Activated CD8-positive, alpha-beta T cell treated with anti-CD3 and anti-CD28 coated beads for 36 hours (primary cell): ENCODE measurements around the gene NNAT. TPM values are rescaled to one million over a fixed set of nuclear protein-coding genes. Genes with fewer than 3 reads are reported as not detected.
"Not testable (repeated sequence)": the region's sequence is repeated elsewhere in the genome, so short reads cannot be mapped to it uniquely, and the experiment has no call there.

Source experiments
- ATAC-seq: fragments of 200-7000 bp; cut with Tn5 transposase; one replicate; pipeline ENCODE4 v1.10.0; 2021; ENCODE audit warnings: mild to moderate bottlenecking, moderate library complexity
- CTCF ChIA-PET: fragments of 350-600 bp; sonication (Branson Sonifier 250); formaldehyde crosslinking; loops from one replicate; lab custom pipeline; 2021; ENCODE audit warnings: antibody characterized with exemption; lab: Charles Lee
- POLR2A ChIA-PET: fragments of 350-600 bp; sonication (Branson Sonifier 250); formaldehyde crosslinking; loops from one replicate; lab custom pipeline; 2021; ENCODE audit warnings: antibody characterized with exemption; lab: Charles Lee
- DNase-seq: peaks from one replicate; pipeline ENCODE4 v3.0.0-alpha.2; 2020
- H3K27ac Mint-ChIP-seq: one replicate; pipeline ENCODE4 v1.8.0; 2021; ENCODE audit warnings: mild to moderate bottlenecking, mixed read lengths
- H3K27me3 Mint-ChIP-seq: one replicate; pipeline ENCODE4 v1.8.0; 2021; ENCODE audit warnings: mixed read lengths
- H3K36me3 Mint-ChIP-seq: one replicate; pipeline ENCODE4 v1.8.0; 2021; ENCODE audit warnings: low read depth, mixed read lengths
- H3K4me1 Mint-ChIP-seq: one replicate; pipeline ENCODE4 v1.8.0; 2021; ENCODE audit warnings: low read depth, mixed read lengths
- H3K4me3 Mint-ChIP-seq: one replicate; pipeline ENCODE4 v1.8.0; 2021; ENCODE audit warnings: mild to moderate bottlenecking, moderate library complexity, mixed read lengths
- H3K9me3 Mint-ChIP-seq: one replicate; pipeline ENCODE4 v1.8.0; 2021; ENCODE audit warnings: mixed read lengths
- intact Hi-C: fragments of 100-400 bp; cut with micrococcal nuclease; formaldehyde crosslinking; loops from one replicate; pipeline ENCODE4 v1.10.0; 2022
- total RNA-seq, 2 experiments: library from RNA; stranded (reverse); gene quantifications; one replicate each; pipeline ENCODE4 v1.2.3, GENCODE V29; 2021
- TF ChIP-seq, protein P1 (sequence below): fragments of 200-600 bp; IDR thresholded peaks from one replicate; pipeline ENCODE4 v1.8.0; 2022; ENCODE audit warnings: antibody characterized with exemption, mild to moderate bottlenecking

Gene NNAT
- total RNA-seq, 2 experiments from 2014 or later: 0.47 TPM; not detected in 1

GRCh38 chr20:37552415-37552814 lies 31.4 kb downstream of the NNAT start:
- H3K27me3 Mint-ChIP-seq: peaks cover 10% of the 10 kb centered on the region

DNA sequence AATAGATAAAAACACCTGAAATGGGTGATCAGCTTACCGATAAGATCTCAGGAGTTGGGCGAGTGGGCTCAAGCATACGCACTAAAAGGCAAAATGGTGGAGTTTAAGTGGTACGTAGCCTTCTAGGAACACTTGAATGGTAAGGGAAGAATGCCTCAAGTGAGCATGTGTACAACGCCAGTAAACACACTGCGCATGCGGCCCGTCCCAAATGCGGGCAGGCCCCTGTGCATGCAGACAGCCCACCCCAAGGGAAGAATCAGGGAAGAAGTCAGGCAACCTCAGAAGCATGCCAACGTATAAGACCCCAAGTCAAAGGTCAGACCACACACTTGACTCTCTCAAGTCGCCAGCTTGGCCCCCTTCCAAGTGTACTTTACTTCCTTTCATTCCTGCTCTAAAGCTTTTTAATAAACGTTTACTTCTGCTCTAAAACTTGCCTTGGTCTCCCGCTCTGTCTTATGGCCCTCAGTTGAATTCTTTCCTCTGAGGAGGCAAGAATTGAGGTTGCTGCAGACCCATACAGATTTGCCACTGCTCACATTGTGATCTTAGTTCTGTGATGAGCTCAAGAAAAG lies 33.8 kb downstream of the NNAT start:
- H3K27ac Mint-ChIP-seq, H3K9me3 Mint-ChIP-seq, H3K4me1 Mint-ChIP-seq, intact Hi-C loops, H3K36me3 Mint-ChIP-seq, DNase-seq, H3K4me3 Mint-ChIP-seq, ATAC-seq: not testable (repeated sequence)
- peaks cover 11% of the 10 kb centered on the region for H3K27me3 Mint-ChIP-seq
- POLR2A ChIA-PET: interaction anchor here (0.6 to 1.1 kb wide), 2 partner anchors 19 to 174 kb away, joined by 3 to 4 read pairs; no protein-coding TSS in a partner anchor
- CTCF ChIA-PET: interaction anchor here (3.7 kb wide), 1 partner anchor 11 kb away, joined by 23 read pairs; no protein-coding TSS in a partner anchor

More at GRCh38 chr20:37552415-37552814, 31.4 kb downstream of the NNAT start:
- Mint-ChIP-seq H3K36me3 (no peaks in the 10 kb centered on the region), H3K4me3 (no peak overlapping the region), H3K9me3 (no peaks in the 10 kb centered on the region), H3K27ac (no peak overlapping the region), H3K4me1 (peaks cover 5% of the 10 kb centered on the region)
- ATAC-seq (no peak), DNase-seq (no peak)
- intact Hi-C loops: no loop called here
- POLR2A ChIA-PET: no interaction called here
- TF ChIP-seq, protein P1, sequence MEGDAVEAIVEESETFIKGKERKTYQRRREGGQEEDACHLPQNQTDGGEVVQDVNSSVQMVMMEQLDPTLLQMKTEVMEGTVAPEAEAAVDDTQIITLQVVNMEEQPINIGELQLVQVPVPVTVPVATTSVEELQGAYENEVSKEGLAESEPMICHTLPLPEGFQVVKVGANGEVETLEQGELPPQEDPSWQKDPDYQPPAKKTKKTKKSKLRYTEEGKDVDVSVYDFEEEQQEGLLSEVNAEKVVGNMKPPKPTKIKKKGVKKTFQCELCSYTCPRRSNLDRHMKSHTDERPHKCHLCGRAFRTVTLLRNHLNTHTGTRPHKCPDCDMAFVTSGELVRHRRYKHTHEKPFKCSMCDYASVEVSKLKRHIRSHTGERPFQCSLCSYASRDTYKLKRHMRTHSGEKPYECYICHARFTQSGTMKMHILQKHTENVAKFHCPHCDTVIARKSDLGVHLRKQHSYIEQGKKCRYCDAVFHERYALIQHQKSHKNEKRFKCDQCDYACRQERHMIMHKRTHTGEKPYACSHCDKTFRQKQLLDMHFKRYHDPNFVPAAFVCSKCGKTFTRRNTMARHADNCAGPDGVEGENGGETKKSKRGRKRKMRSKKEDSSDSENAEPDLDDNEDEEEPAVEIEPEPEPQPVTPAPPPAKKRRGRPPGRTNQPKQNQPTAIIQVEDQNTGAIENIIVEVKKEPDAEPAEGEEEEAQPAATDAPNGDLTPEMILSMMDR: no peak
- CTCF ChIA-PET: no interaction called here

- TF ChIP-seq, protein P1: no peak
- ChIA-PET POLR2A (no interaction called here), CTCF (interaction anchor here (3.7 kb wide), 1 partner anchor 9 kb away, joined by 23 read pairs; no protein-coding TSS in a partner anchor)
- ATAC-seq (no peak), DNase-seq (no peak)
- no peaks in the 10 kb centered on the region for H3K9me3 Mint-ChIP-seq
- peaks cover 5% of the 10 kb centered on the region for H3K4me1 Mint-ChIP-seq
- H3K27me3 Mint-ChIP-seq: peaks cover 13% of the 10 kb centered on the region
- no peaks in the 10 kb centered on the region for H3K36me3 Mint-ChIP-seq
- H3K4me3 Mint-ChIP-seq: no peak overlapping the region
- intact Hi-C loops: no loop called here
- no peak overlapping the region for H3K27ac Mint-ChIP-seq
These were observed 35.5 kb downstream of the NNAT start for GRCh38 chr20:37556538-37556937.

- TF ChIP-seq, protein P1: no peak
- Mint-ChIP-seq H3K27me3 (peaks cover 15% of the 10 kb centered on the region), H3K9me3 (no peaks in the 10 kb centered on the region), H3K4me1 (no peaks in the 10 kb centered on the region), H3K4me3 (no peak overlapping the region), H3K27ac (no peak overlapping the region), H3K36me3 (no peaks in the 10 kb centered on the region)
- no peak for DNase-seq
- no peak for ATAC-seq
- intact Hi-C loops: no loop called here
- POLR2A ChIA-PET: no interaction called here
- CTCF ChIA-PET: no interaction called here
These were observed 37.3 kb downstream of the NNAT start for GRCh38 chr20:37558306-37558705.

- ATAC-seq (no peak), DNase-seq (no peak)
- Mint-ChIP-seq H3K36me3 (no peaks in the 10 kb centered on the region), H3K27me3 (peaks cover 20% of the 10 kb centered on the region), H3K9me3 (no peaks in the 10 kb centered on the region), H3K27ac (no peak overlapping the region), H3K4me3 (no peak overlapping the region), H3K4me1 (no peaks in the 10 kb centered on the region)
- POLR2A ChIA-PET: no interaction called here
- intact Hi-C loops: no loop called here
- TF ChIP-seq, protein P1: no peak
- CTCF ChIA-PET: no interaction called here
These were observed 37.7 kb downstream of the NNAT start for GRCh38 chr20:37558779-37559178.
